ENCODE measurements around the gene HGF. TPM values are rescaled to one million over a fixed set of nuclear protein-coding genes. Genes with fewer than 3 reads are reported as not detected.
"Not testable (repeated sequence)": the region's sequence is repeated elsewhere in the genome, so short reads cannot be mapped to it uniquely, and the experiment has no call there.

Gene HGF
- total RNA-seq, 1 experiment from 2014 or later = not detected

DNA sequence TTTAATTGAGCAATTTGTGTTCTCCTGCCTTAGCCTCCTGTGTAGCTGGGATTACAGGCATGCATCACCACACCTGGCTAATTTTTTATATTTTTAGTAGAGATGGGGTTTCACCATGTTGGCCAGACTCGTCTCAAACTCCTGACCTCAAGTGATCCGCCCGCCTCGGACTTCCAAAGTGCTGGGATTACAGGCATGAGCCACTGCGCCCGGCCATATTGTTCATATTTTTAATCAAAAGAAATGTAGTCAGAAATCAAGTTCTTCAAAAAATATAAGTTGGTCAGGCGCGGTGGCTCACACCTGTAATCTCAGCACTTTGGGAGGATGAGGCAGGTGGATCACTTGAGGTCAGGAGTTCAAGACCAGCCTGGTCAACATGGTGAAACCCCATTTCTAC, 47.6 kb downstream of the HGF start:
- not testable (repeated sequence) for H3K4me1 ChIP-seq (ENCODE audit: low read length); H3K79me2 ChIP-seq (ENCODE audit: low read length); H3K27me3 ChIP-seq (ENCODE audit: low read length); H3K4me3 ChIP-seq (ENCODE audit: low read length); H3K9me2 ChIP-seq (replicated peaks; ENCODE audit: insufficient read depth, low read length); H4K20me1 ChIP-seq (ENCODE audit: insufficient read depth, low read depth, low read length); H3K27ac ChIP-seq (ENCODE audit: low read length); H3K4me2 ChIP-seq (ENCODE audit: low read depth, low read length, poor library complexity, severe bottlenecking); DNase-seq; H3K9ac ChIP-seq (ENCODE audit: low read length); H3K36me3 ChIP-seq (ENCODE audit: insufficient read depth, low read length); H2AFZ ChIP-seq (ENCODE audit: low read length)
- H3K9me3 ChIP-seq (ENCODE audit: low read length) = peaks cover 28% of the 10 kb centered on the region

DNA sequence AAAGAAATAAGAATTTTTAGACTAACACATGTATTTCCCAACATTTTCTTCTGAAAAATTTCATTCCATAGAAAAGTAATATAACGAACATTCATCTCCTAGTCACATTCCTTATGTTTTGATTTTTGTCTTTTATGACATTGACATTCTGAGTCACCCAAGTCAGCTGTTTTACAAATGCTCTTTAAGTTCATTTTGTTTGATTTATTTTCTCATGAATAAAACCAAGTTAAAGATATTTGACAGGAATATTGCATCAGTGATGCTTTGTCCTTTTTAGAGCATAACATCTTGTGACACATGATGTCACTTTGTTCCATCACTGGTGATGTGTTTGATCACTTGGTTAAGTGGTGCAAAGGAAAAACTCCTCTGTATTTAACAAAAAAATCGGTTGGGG, 48.4 kb downstream of the HGF start:
- Histone ChIP-seq H3K4me1 (ENCODE audit: low read length) (no peaks in the 10 kb centered on the region), H3K9me2 (replicated peaks; ENCODE audit: insufficient read depth, low read length) (no peaks in the 10 kb centered on the region), H3K27ac (ENCODE audit: low read length) (no peak overlapping the region), H3K36me3 (ENCODE audit: insufficient read depth, low read length) (no peaks in the 10 kb centered on the region), H4K20me1 (ENCODE audit: insufficient read depth, low read depth, low read length) (no peaks in the 10 kb centered on the region), H3K9me3 (ENCODE audit: low read length) (peaks cover 33% of the 10 kb centered on the region), H3K9ac (ENCODE audit: low read length) (no peak overlapping the region), H3K4me3 (ENCODE audit: low read length) (no peak overlapping the region), H3K4me2 (ENCODE audit: low read depth, low read length, poor library complexity, severe bottlenecking) (no peak overlapping the region), H2AFZ (ENCODE audit: low read length) (no peak overlapping the region), H3K27me3 (ENCODE audit: low read length) (no peaks in the 10 kb centered on the region), H3K79me2 (ENCODE audit: low read length) (no peaks in the 10 kb centered on the region)
- no peak for DNase-seq

DNA sequence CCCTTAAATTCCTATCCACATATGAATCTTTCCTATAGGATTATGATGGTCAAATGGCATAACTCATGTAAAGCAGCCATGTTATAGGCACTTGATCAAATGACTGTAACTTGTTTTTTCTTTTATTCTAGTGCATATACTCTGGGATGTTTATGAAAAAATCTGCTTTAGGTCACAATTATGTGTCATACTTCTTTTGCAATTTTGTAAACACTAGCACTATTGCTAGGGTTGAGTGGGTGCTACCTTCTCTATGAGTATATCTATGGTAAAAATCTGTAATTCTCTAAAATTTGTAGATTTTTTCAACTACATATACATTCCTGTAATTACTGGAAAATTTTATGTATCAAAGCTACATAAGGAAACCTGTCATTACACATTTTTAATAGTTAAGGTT, 50.0 kb downstream of the HGF start:
- no peak overlapping the region for H3K4me2 ChIP-seq (ENCODE audit: low read depth, low read length, poor library complexity, severe bottlenecking)
- no peak overlapping the region for H3K27ac ChIP-seq (ENCODE audit: low read length)
- no peak overlapping the region for H2AFZ ChIP-seq (ENCODE audit: low read length)
- H3K9ac ChIP-seq (ENCODE audit: low read length) = no peak overlapping the region
- no peaks in the 10 kb centered on the region for H4K20me1 ChIP-seq (ENCODE audit: insufficient read depth, low read depth, low read length)
- H3K79me2 ChIP-seq (ENCODE audit: low read length) = no peaks in the 10 kb centered on the region
- no peaks in the 10 kb centered on the region for H3K4me1 ChIP-seq (ENCODE audit: low read length)
- no peaks in the 10 kb centered on the region for H3K27me3 ChIP-seq (ENCODE audit: low read length)
- H3K9me2 ChIP-seq (replicated peaks; ENCODE audit: insufficient read depth, low read length) = no peaks in the 10 kb centered on the region
- no peak overlapping the region for H3K4me3 ChIP-seq (ENCODE audit: low read length)
- no peaks in the 10 kb centered on the region for H3K36me3 ChIP-seq (ENCODE audit: insufficient read depth, low read length)
- DNase-seq = no peak
- H3K9me3 ChIP-seq (ENCODE audit: low read length) = peaks cover 31% of the 10 kb centered on the region

DNA sequence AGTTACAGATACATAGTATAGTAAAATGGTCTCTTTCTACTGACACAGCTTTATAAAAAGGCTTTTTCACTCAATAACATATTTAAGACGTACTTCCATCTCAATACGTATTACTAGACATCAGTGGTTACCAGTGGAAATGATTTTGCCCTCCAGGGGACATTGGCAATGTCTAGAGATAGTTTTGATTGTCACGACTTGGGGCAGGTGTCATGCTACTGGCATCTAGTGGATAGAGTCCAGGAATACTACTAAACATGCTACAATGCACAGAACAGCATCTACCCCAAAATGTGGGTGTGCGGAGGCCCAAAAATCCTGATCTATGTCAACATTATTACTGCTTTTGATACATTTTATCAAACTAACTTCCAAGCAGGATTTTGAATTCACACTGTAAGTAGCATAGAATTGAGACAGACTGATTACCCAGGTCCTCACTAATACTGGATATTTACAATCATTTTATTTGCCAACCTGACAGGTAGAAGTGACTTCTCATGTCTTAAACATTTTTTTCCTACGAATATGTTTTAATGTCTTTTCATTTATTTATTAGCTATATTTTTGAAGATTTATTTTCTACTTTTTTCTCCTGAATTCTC, 53.8 kb downstream of the HGF start:
- DNase-seq = no peak
- Histone ChIP-seq H3K4me1 (ENCODE audit: low read length) (no peaks in the 10 kb centered on the region), H3K4me2 (ENCODE audit: low read depth, low read length, poor library complexity, severe bottlenecking) (no peak overlapping the region), H4K20me1 (ENCODE audit: insufficient read depth, low read depth, low read length) (no peaks in the 10 kb centered on the region), H3K4me3 (ENCODE audit: low read length) (no peak overlapping the region), H3K9me3 (ENCODE audit: low read length) (peaks cover 24% of the 10 kb centered on the region), H3K36me3 (ENCODE audit: insufficient read depth, low read length) (no peaks in the 10 kb centered on the region), H3K9ac (ENCODE audit: low read length) (no peak overlapping the region), H3K27ac (ENCODE audit: low read length) (no peak overlapping the region), H3K9me2 (replicated peaks; ENCODE audit: insufficient read depth, low read length) (no peaks in the 10 kb centered on the region), H3K79me2 (ENCODE audit: low read length) (no peaks in the 10 kb centered on the region), H2AFZ (ENCODE audit: low read length) (no peak overlapping the region), H3K27me3 (ENCODE audit: low read length) (no peaks in the 10 kb centered on the region)

DNA sequence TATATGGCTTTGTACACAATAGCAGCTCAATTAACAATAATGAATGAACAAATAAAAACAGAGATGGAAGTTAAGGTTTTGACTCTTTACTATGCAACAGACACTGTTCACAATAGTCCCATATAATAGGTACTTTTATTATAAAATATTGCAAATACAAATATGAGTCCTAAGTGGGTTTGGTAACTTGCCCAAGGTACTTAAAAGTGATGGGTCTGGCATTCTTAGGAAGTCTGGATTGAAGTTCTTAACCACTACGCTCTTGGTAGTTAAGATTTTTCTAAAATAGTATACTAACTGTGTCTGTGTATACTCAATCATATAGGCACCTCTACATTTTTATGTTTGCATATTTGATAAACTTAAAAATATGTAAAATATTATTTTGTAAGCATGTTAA, 55.5 kb downstream of the HGF start:
- no peak overlapping the region for H3K27ac ChIP-seq (ENCODE audit: low read length)
- H2AFZ ChIP-seq (ENCODE audit: low read length) = no peak overlapping the region
- H3K9me3 ChIP-seq (ENCODE audit: low read length) = peaks cover 18% of the 10 kb centered on the region
- no peaks in the 10 kb centered on the region for H3K36me3 ChIP-seq (ENCODE audit: insufficient read depth, low read length)
- H3K27me3 ChIP-seq (ENCODE audit: low read length) = no peaks in the 10 kb centered on the region
- H4K20me1 ChIP-seq (ENCODE audit: insufficient read depth, low read depth, low read length) = no peaks in the 10 kb centered on the region
- no peaks in the 10 kb centered on the region for H3K4me1 ChIP-seq (ENCODE audit: low read length)
- H3K4me3 ChIP-seq (ENCODE audit: low read length) = no peak overlapping the region
- no peaks in the 10 kb centered on the region for H3K9me2 ChIP-seq (replicated peaks; ENCODE audit: insufficient read depth, low read length)
- no peak overlapping the region for H3K9ac ChIP-seq (ENCODE audit: low read length)
- no peaks in the 10 kb centered on the region for H3K79me2 ChIP-seq (ENCODE audit: low read length)
- H3K4me2 ChIP-seq (ENCODE audit: low read depth, low read length, poor library complexity, severe bottlenecking) = no peak overlapping the region
- no peak for DNase-seq

DNA sequence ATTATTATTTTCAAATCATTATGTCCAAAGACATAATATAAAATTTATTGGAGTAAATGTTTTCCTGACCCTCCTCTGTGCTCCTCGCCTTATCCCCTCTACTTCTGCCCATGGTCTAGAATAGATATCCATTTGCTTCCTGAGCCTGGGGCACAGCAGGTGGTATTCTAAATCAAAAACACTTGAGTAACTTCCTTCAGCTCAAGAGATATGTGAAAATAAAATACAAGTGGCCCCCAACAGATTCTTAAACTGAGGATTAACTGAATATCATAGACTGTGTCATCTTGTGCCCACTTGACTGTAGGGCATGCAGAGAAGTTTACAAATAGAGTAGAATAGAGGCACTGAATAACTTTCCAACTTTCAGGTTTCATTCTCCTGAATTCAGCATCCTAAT, 59.1 kb downstream of the HGF start:
- DNase-seq = no peak
- H3K4me2 ChIP-seq (ENCODE audit: low read depth, low read length, poor library complexity, severe bottlenecking) = no peak overlapping the region
- no peaks in the 10 kb centered on the region for H3K4me1 ChIP-seq (ENCODE audit: low read length)
- H3K9ac ChIP-seq (ENCODE audit: low read length) = no peak overlapping the region
- no peak overlapping the region for H2AFZ ChIP-seq (ENCODE audit: low read length)
- peaks cover 14% of the 10 kb centered on the region for H3K9me3 ChIP-seq (ENCODE audit: low read length)
- H4K20me1 ChIP-seq (ENCODE audit: insufficient read depth, low read depth, low read length) = no peaks in the 10 kb centered on the region
- H3K27ac ChIP-seq (ENCODE audit: low read length) = no peak overlapping the region
- no peak overlapping the region for H3K4me3 ChIP-seq (ENCODE audit: low read length)
- H3K27me3 ChIP-seq (ENCODE audit: low read length) = no peaks in the 10 kb centered on the region
- H3K79me2 ChIP-seq (ENCODE audit: low read length) = no peaks in the 10 kb centered on the region
- H3K9me2 ChIP-seq (replicated peaks; ENCODE audit: insufficient read depth, low read length) = no peaks in the 10 kb centered on the region
- H3K36me3 ChIP-seq (ENCODE audit: insufficient read depth, low read length) = no peaks in the 10 kb centered on the region

DNA sequence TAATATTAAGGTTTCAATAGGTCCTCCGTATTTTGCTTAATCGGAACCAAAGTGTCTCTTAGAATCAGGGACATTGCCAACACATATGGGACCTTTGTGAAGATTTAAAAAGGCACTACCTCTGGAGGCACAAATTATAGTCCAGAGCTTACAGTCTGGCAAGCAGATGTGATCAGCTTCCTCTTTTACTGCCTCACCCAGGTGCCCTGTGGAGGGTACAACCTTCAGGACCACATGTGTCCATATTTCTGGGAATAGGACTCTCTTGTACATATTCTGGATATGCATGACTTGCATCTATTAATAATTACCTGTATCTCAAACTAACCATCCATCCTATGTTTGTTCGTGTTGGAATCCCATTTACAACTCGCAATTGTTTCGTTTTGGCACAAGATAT, 60.0 kb downstream of the HGF start:
- Histone ChIP-seq H3K9ac (ENCODE audit: low read length) (no peak overlapping the region), H3K4me3 (ENCODE audit: low read length) (no peak overlapping the region), H3K36me3 (ENCODE audit: insufficient read depth, low read length) (no peaks in the 10 kb centered on the region), H4K20me1 (ENCODE audit: insufficient read depth, low read depth, low read length) (no peaks in the 10 kb centered on the region), H3K9me2 (replicated peaks; ENCODE audit: insufficient read depth, low read length) (no peaks in the 10 kb centered on the region), H3K27ac (ENCODE audit: low read length) (no peak overlapping the region), H2AFZ (ENCODE audit: low read length) (no peak overlapping the region), H3K79me2 (ENCODE audit: low read length) (no peaks in the 10 kb centered on the region), H3K4me2 (ENCODE audit: low read depth, low read length, poor library complexity, severe bottlenecking) (no peak overlapping the region), H3K4me1 (ENCODE audit: low read length) (no peaks in the 10 kb centered on the region), H3K27me3 (ENCODE audit: low read length) (no peaks in the 10 kb centered on the region), H3K9me3 (ENCODE audit: low read length) (peaks cover 19% of the 10 kb centered on the region)
- no peak for DNase-seq

DNA sequence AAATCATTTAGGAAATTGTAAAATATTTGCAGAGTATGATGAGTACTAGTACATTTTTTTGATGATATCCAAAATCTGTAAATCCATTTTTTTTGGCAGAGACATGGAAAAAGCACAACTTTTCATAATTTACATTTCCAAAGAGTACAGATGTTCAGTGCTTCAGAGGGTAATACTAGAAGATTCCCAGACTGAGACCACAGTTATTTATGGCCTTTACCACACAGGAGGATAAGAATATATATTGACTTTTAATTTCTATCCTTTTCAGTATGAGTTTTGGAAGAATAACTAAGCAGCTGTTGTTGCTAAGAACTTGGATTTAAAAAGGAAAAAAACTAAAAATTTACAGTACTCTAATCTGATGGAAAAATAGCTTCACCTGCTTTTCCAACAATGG, 61.9 kb downstream of the HGF start:
- peaks cover 26% of the 10 kb centered on the region for H3K9me3 ChIP-seq (ENCODE audit: low read length)
- H3K9me2 ChIP-seq (replicated peaks; ENCODE audit: insufficient read depth, low read length) = no peaks in the 10 kb centered on the region
- H3K79me2 ChIP-seq (ENCODE audit: low read length) = no peaks in the 10 kb centered on the region
- H3K27ac ChIP-seq (ENCODE audit: low read length) = no peak overlapping the region
- H3K4me3 ChIP-seq (ENCODE audit: low read length) = no peak overlapping the region
- H3K27me3 ChIP-seq (ENCODE audit: low read length) = no peaks in the 10 kb centered on the region
- H3K36me3 ChIP-seq (ENCODE audit: insufficient read depth, low read length) = no peaks in the 10 kb centered on the region
- no peak overlapping the region for H2AFZ ChIP-seq (ENCODE audit: low read length)
- no peaks in the 10 kb centered on the region for H4K20me1 ChIP-seq (ENCODE audit: insufficient read depth, low read depth, low read length)
- DNase-seq = no peak
- no peak overlapping the region for H3K4me2 ChIP-seq (ENCODE audit: low read depth, low read length, poor library complexity, severe bottlenecking)
- H3K4me1 ChIP-seq (ENCODE audit: low read length) = no peaks in the 10 kb centered on the region
- no peak overlapping the region for H3K9ac ChIP-seq (ENCODE audit: low read length)

DNA sequence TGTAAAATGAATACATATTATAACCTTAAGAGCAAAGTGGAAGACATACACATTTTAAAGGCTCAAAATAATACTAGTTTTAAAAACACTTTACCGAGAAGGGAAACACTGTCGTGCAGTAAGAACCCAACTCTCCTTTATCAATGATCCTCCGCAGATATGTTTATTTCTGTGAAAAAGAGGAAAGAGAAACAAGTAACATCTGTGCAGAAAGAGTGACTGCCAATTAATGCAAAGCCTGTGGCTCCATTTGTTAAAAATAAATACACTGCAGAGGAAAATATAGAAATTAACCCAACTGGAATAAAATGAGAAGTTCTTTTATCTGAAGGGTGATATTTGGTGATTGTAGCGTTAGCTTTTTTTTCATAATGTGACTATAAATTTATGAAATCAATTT, 62.7 kb downstream of the HGF start:
- Histone ChIP-seq H3K9me2 (replicated peaks; ENCODE audit: insufficient read depth, low read length) (no peaks in the 10 kb centered on the region), H3K9ac (ENCODE audit: low read length) (no peak overlapping the region), H4K20me1 (ENCODE audit: insufficient read depth, low read depth, low read length) (no peaks in the 10 kb centered on the region), H3K4me1 (ENCODE audit: low read length) (no peaks in the 10 kb centered on the region), H3K27ac (ENCODE audit: low read length) (no peak overlapping the region), H3K27me3 (ENCODE audit: low read length) (no peaks in the 10 kb centered on the region), H2AFZ (ENCODE audit: low read length) (no peak overlapping the region), H3K9me3 (ENCODE audit: low read length) (peaks cover 32% of the 10 kb centered on the region), H3K36me3 (ENCODE audit: insufficient read depth, low read length) (no peaks in the 10 kb centered on the region), H3K4me3 (ENCODE audit: low read length) (no peak overlapping the region), H3K79me2 (ENCODE audit: low read length) (no peaks in the 10 kb centered on the region), H3K4me2 (ENCODE audit: low read depth, low read length, poor library complexity, severe bottlenecking) (no peak overlapping the region)
- no peak for DNase-seq
